A673 (cell line): ENCODE measurements around the gene NR5A2. TPM values are rescaled to one million over a fixed set of nuclear protein-coding genes. Genes with fewer than 3 reads are reported as not detected.

Experiments used
- BruUV-seq: library from RNA; stranded (reverse); fragments of 400-500 nt; replicated peaks from 2 replicates; lab custom pipeline; 2021; lab: Mats Ljungman, UMichigan
- CTCF ChIA-PET: fragments of 300-600 bp; sonication (Branson Sonifier 250); formaldehyde crosslinking; loops from one replicate; lab custom pipeline; 2022; ENCODE audit warnings: antibody characterized with exemption; lab: Charles Lee
- POLR2A ChIA-PET: fragments of 300-600 bp; sonication (Branson Sonifier 250); formaldehyde crosslinking; loops from one replicate; lab custom pipeline; 2022; ENCODE audit warnings: antibody characterized with exemption; ENCODE audit not compliant: low non-redundant PET; lab: Charles Lee
- DNase-seq: peaks from one replicate; pipeline ENCODE4 v3.0.0-alpha.2; 2015; ENCODE audit warnings: low spot score
- H3K27ac ChIP-seq: fragments of 200-600 bp; sonication (generic); 2 replicates; pipeline ENCODE4 v1.5.1; 2016; ENCODE audit warnings: mixed run types, low read depth, mild to moderate bottlenecking, mixed read lengths, antibody characterized with exemption, low read length; ENCODE audit not compliant: poor library complexity, severe bottlenecking
- H3K27me3 ChIP-seq: fragments of 200-600 bp; sonication (generic); replicated peaks from 2 replicates; pipeline ENCODE4 v1.6.1; 2017; ENCODE audit warnings: mixed run types, low read depth, mild to moderate bottlenecking, mixed read lengths, antibody characterized with exemption, low read length; ENCODE audit not compliant: insufficient read depth, poor library complexity
- H3K36me3 ChIP-seq: fragments of 200-600 bp; sonication (generic); 2 replicates; pipeline ENCODE4 v1.6.1; 2016; ENCODE audit warnings: mixed run types, mild to moderate bottlenecking, mixed read lengths, antibody characterized with exemption, low read length; ENCODE audit not compliant: insufficient read depth, poor library complexity, severe bottlenecking
- H3K4me1 ChIP-seq: fragments of 200-600 bp; sonication (generic); 2 replicates; pipeline ENCODE4 v1.6.1; 2017; ENCODE audit warnings: mixed run types, mild to moderate bottlenecking, mixed read lengths, antibody characterized with exemption, low read length; ENCODE audit not compliant: insufficient read depth, poor library complexity, severe bottlenecking
- H3K4me3 ChIP-seq: fragments of 200-600 bp; sonication (generic); 2 replicates; pipeline ENCODE4 v1.5.1; 2016; ENCODE audit warnings: low read depth, mixed run types, mild to moderate bottlenecking, mixed read lengths, low read length; ENCODE audit not compliant: poor library complexity, severe bottlenecking
- H3K9me3 ChIP-seq: fragments of 200-600 bp; sonication (generic); 2 replicates; pipeline ENCODE4 v1.6.1; 2016; ENCODE audit warnings: mixed run types, low read depth, mild to moderate bottlenecking, mixed read lengths, antibody characterized with exemption, low read length; ENCODE audit not compliant: poor library complexity, severe bottlenecking
- CTCF ChIP-seq: fragments of 300-800, 200-600 bp; sonication (generic); conservative IDR thresholded peaks from 2 replicates; pipeline ENCODE4 v1.5.1; 2017; ENCODE audit warnings: low read depth, mild to moderate bottlenecking, antibody characterized with exemption, low read length, moderate library complexity, mixed read lengths
- EZH2 ChIP-seq: fragments of 200-600 bp; sonication (generic); IDR thresholded peaks from 2 replicates; pipeline ENCODE4 v1.6.1; 2017; ENCODE audit warnings: borderline replicate concordance, low read depth, mild to moderate bottlenecking, mixed read lengths, antibody characterized with exemption, low read length; ENCODE audit not compliant: poor library complexity, severe bottlenecking
- intact Hi-C: fragments of 100-400 bp; cut with micrococcal nuclease; formaldehyde crosslinking; loops from one replicate; pipeline ENCODE4 v1.10.0; 2022; ENCODE audit not compliant: unreplicated experiment
- total RNA-seq: library from RNA; stranded (reverse); gene quantifications from 2 replicates; pipeline ENCODE4 v1.2.3, GENCODE V29; 2021

NR5A2 gene
- total RNA-seq, 1 experiment from 2014 or later = not detected

- CTCF ChIA-PET = no interaction called here
- no TSS peak for BruUV-seq
- intact Hi-C loops = no loop called here
Measured at GRCh38 chr1:200116324-200116723, 88.8 kb downstream of the NR5A2 start.

DNA sequence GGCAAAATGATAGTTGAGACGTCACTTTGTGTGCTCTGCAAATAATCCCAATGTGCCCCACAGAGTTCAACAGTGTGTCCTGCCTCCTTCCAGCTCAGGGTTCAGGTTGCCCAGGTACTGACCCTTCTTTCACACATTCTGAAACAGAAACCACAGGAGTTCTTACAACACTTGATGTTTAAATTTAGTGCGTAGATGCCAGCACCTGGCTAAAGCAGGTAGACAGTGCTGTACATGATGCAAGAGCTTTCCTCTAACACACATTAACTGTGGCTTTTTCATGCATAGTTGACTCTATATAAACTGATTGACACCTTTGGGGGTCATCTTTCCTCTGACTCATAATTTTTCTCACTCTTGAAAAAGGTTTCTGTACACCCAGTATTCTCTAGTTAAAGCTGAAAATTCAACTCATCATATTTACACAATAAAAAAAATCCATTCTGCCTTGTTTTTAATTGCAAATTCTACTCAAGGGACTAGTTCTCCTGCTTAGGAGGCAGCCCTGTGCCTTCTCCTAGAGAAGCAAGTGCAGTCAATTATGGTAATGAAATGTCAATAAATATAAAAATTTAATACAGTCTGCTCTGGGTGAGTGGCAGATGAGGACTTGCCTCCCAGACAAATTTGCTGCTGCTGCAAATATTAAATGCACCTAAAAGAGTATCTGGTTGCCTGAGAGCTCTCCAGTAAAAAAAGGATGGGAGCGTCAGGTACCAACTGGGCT, 91.4 kb downstream of the NR5A2 start:
- H3K36me3 ChIP-seq = no peaks in the 10 kb centered on the region
- ChIA-PET CTCF (no interaction called here), POLR2A (no interaction called here)
- DNase-seq = no peak
- no peak overlapping the region for H3K27ac ChIP-seq
- no peaks in the 10 kb centered on the region for H3K9me3 ChIP-seq
- no peaks in the 10 kb centered on the region for H3K4me1 ChIP-seq
- intact Hi-C loops = no loop called here
- peaks cover 4% of the 10 kb centered on the region for H3K27me3 ChIP-seq
- TF ChIP-seq CTCF (no peak), EZH2 (no peak)
- no TSS peak for BruUV-seq
- H3K4me3 ChIP-seq = no peak overlapping the region

More at GRCh38 chr1:200116324-200116723, 88.8 kb downstream of the NR5A2 start:
- Histone ChIP-seq H3K4me1 (no peaks in the 10 kb centered on the region), H3K27me3 (no peaks in the 10 kb centered on the region), H3K4me3 (no peak overlapping the region), H3K9me3 (no peaks in the 10 kb centered on the region), H3K36me3 (no peaks in the 10 kb centered on the region), H3K27ac (no peak overlapping the region)
- POLR2A ChIA-PET = no interaction called here
- TF ChIP-seq CTCF (no peak), EZH2 (no peak)
- DNase-seq = no peak

DNA sequence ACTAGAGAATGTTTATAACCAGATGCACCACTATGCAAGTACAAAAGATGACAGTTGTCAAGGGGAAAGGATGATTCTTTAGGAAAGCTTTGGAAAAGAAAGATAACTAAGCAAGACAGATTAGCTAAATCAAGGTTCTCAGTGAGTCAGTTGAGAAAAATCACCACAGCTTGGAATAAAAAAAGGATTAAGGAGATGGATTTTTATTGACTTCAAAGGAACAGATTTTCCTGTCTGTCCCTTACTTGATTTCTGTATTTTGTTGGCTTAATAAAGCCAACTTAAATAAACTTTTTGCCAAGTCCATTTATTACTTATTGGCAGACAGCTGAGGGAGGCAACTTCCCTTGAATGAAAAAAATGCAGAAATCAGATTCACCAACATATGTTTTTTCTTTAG, 93.9 kb downstream of the NR5A2 start:
- H3K4me3 ChIP-seq = no peak overlapping the region
- no peaks in the 10 kb centered on the region for H3K4me1 ChIP-seq
- TF ChIP-seq CTCF (no peak), EZH2 (no peak)
- H3K36me3 ChIP-seq = no peaks in the 10 kb centered on the region
- H3K27ac ChIP-seq = no peak overlapping the region
- no TSS peak for BruUV-seq
- no peak for DNase-seq
- ChIA-PET POLR2A (no interaction called here), CTCF (no interaction called here)
- no peaks in the 10 kb centered on the region for H3K9me3 ChIP-seq
- peaks cover 4% of the 10 kb centered on the region for H3K27me3 ChIP-seq
- intact Hi-C loops = no loop called here
